Activated CD8-positive, alpha-beta T cell treated with anti-CD3 and anti-CD28 coated beads, Interleukin-2, amount 10 ng/mL, durations not matched to agents 7 days and 5 days (primary cell): ENCODE data around the gene BRSK2. TPM values are rescaled to one million over a fixed set of nuclear protein-coding genes. Genes with fewer than 3 reads are reported as not detected.
"Not testable (repeated sequence)": the region's sequence is repeated elsewhere in the genome, so short reads cannot be mapped to it uniquely, and the experiment has no call there.

Experiments used
- ATAC-seq: fragments of 150-1000 bp; cut with Tn5 transposase; one replicate; pipeline ENCODE4 v1.10.0; 2021; ENCODE audit warnings: moderate library complexity
- CTCF ChIA-PET: fragments of 350-600 bp; sonication (Branson Sonifier 250); formaldehyde crosslinking; loops from one replicate; lab custom pipeline; 2021; ENCODE audit warnings: antibody characterized with exemption; lab: Charles Lee
- POLR2A ChIA-PET: fragments of 350-600 bp; sonication (Branson Sonifier 250); formaldehyde crosslinking; loops from one replicate; lab custom pipeline; 2021; ENCODE audit warnings: antibody characterized with exemption; lab: Charles Lee
- DNase-seq: peaks from one replicate; pipeline ENCODE4 v3.0.0-alpha.2; 2020
- H3K27ac Mint-ChIP-seq: one replicate; pipeline ENCODE4 v1.8.0; 2021; ENCODE audit warnings: mild to moderate bottlenecking, mixed read lengths
- H3K27me3 Mint-ChIP-seq: one replicate; pipeline ENCODE4 v1.8.0; 2021; ENCODE audit warnings: low read depth, mixed read lengths
- H3K36me3 Mint-ChIP-seq: one replicate; pipeline ENCODE4 v1.8.0; 2021; ENCODE audit warnings: low read depth, mixed read lengths
- H3K4me1 Mint-ChIP-seq: one replicate; pipeline ENCODE4 v1.8.0; 2021; ENCODE audit warnings: low read depth, mixed read lengths
- H3K4me3 Mint-ChIP-seq: one replicate; pipeline ENCODE4 v1.8.0; 2021; ENCODE audit warnings: mild to moderate bottlenecking, mixed read lengths
- H3K9me3 Mint-ChIP-seq: one replicate; pipeline ENCODE4 v1.8.0; 2022; ENCODE audit warnings: mixed read lengths; ENCODE audit not compliant: insufficient read depth
- total RNA-seq, 2 experiments: library from RNA; stranded (reverse); gene quantifications; one replicate each; pipeline ENCODE4 v1.2.3, GENCODE V29; 2021

Gene BRSK2
- total RNA-seq, 2 experiments from 2014 or later: 0.39 TPM; not detected in 1

- Mint-ChIP-seq H3K4me3 (no peak overlapping the region), H3K9me3 (no peaks in the 10 kb centered on the region), H3K27ac (no peak overlapping the region), H3K27me3 (no peaks in the 10 kb centered on the region), H3K36me3 (no peaks in the 10 kb centered on the region), H3K4me1 (no peaks in the 10 kb centered on the region)
- ATAC-seq: no peak
- ChIA-PET CTCF (no interaction called here), POLR2A (no interaction called here)
- no peak for DNase-seq
These were observed 12.8 kb downstream of the BRSK2 start for GRCh38 chr11:1402355-1403077.

- DNase-seq (no peak), ATAC-seq (no peak)
- H3K9me3 Mint-ChIP-seq: no peaks in the 10 kb centered on the region
- H3K27ac Mint-ChIP-seq: no peak overlapping the region
- no peaks in the 10 kb centered on the region for H3K4me1 Mint-ChIP-seq
- POLR2A ChIA-PET: no interaction called here
- CTCF ChIA-PET: no interaction called here
- H3K27me3 Mint-ChIP-seq: no peaks in the 10 kb centered on the region
- H3K4me3 Mint-ChIP-seq: no peak overlapping the region
- no peaks in the 10 kb centered on the region for H3K36me3 Mint-ChIP-seq
These were observed 13.4 kb downstream of the BRSK2 start for GRCh38 chr11:1403078-1403620.

- DNase-seq (no peak), ATAC-seq (no peak)
These were observed 14.2 kb downstream of the BRSK2 start for GRCh38 chr11:1403721-1404460.

GRCh38 chr11:1404461-1405185 is 14.9 kb downstream of the BRSK2 start:
- no peaks in the 10 kb centered on the region for H3K4me1 Mint-ChIP-seq
- no peak for ATAC-seq

More at GRCh38 chr11:1403721-1404460, 14.2 kb downstream of the BRSK2 start:
- no peak overlapping the region for H3K4me3 Mint-ChIP-seq
- H3K27ac Mint-ChIP-seq: no peak overlapping the region
- no peaks in the 10 kb centered on the region for H3K36me3 Mint-ChIP-seq
- no peaks in the 10 kb centered on the region for H3K27me3 Mint-ChIP-seq
- CTCF ChIA-PET: no interaction called here
- H3K4me1 Mint-ChIP-seq: no peaks in the 10 kb centered on the region
- POLR2A ChIA-PET: no interaction called here
- no peaks in the 10 kb centered on the region for H3K9me3 Mint-ChIP-seq

GRCh38 chr11:1405186-1406020 is 15.7 kb downstream of the BRSK2 start:
- CTCF ChIA-PET: no interaction called here
- POLR2A ChIA-PET: no interaction called here
- H3K4me1 Mint-ChIP-seq: no peaks in the 10 kb centered on the region
- ATAC-seq (no peak), DNase-seq (no peak)
- no peaks in the 10 kb centered on the region for H3K36me3 Mint-ChIP-seq
- no peak overlapping the region for H3K27ac Mint-ChIP-seq
- H3K27me3 Mint-ChIP-seq: no peaks in the 10 kb centered on the region
- H3K9me3 Mint-ChIP-seq: no peaks in the 10 kb centered on the region
- H3K4me3 Mint-ChIP-seq: no peak overlapping the region

More at GRCh38 chr11:1404461-1405185, 14.9 kb downstream of the BRSK2 start:
- ChIA-PET CTCF (no interaction called here), POLR2A (no interaction called here)
- Mint-ChIP-seq H3K27ac (no peak overlapping the region), H3K9me3 (no peaks in the 10 kb centered on the region), H3K4me3 (no peak overlapping the region), H3K27me3 (no peaks in the 10 kb centered on the region), H3K36me3 (no peaks in the 10 kb centered on the region)
- no peak for DNase-seq

GRCh38 chr11:1406571-1407485 is 17.1 kb downstream of the BRSK2 start:
- H3K36me3 Mint-ChIP-seq: no peaks in the 10 kb centered on the region
- DNase-seq: no peak
- H3K27me3 Mint-ChIP-seq: no peaks in the 10 kb centered on the region
- H3K27ac Mint-ChIP-seq: no peak overlapping the region
- CTCF ChIA-PET: no interaction called here
- H3K9me3 Mint-ChIP-seq: no peaks in the 10 kb centered on the region
- H3K4me3 Mint-ChIP-seq: no peak overlapping the region
- H3K4me1 Mint-ChIP-seq: no peaks in the 10 kb centered on the region
- no peak for ATAC-seq
- POLR2A ChIA-PET: no interaction called here

GRCh38 chr11:1407668-1408067 is 17.9 kb downstream of the BRSK2 start:
- ChIA-PET POLR2A (no interaction called here), CTCF (no interaction called here)
- DNase-seq (no peak), ATAC-seq (no peak)
- Mint-ChIP-seq H3K4me3 (no peak overlapping the region), H3K27me3 (no peaks in the 10 kb centered on the region), H3K36me3 (no peaks in the 10 kb centered on the region), H3K27ac (no peak overlapping the region), H3K4me1 (no peaks in the 10 kb centered on the region), H3K9me3 (no peaks in the 10 kb centered on the region)

GRCh38 chr11:1408346-1408745 is 18.6 kb downstream of the BRSK2 start:
- no peak for DNase-seq
- Mint-ChIP-seq H3K4me3 (no peak overlapping the region), H3K27ac (no peak overlapping the region), H3K9me3 (no peaks in the 10 kb centered on the region), H3K36me3 (no peaks in the 10 kb centered on the region), H3K27me3 (no peaks in the 10 kb centered on the region), H3K4me1 (no peaks in the 10 kb centered on the region)
- no peak for ATAC-seq
- ChIA-PET CTCF (no interaction called here), POLR2A (no interaction called here)

GRCh38 chr11:1409108-1409851 is 19.5 kb downstream of the BRSK2 start:
- CTCF ChIA-PET: no interaction called here
- no peak overlapping the region for H3K4me3 Mint-ChIP-seq
- POLR2A ChIA-PET: no interaction called here
- no peaks in the 10 kb centered on the region for H3K4me1 Mint-ChIP-seq
- no peaks in the 10 kb centered on the region for H3K9me3 Mint-ChIP-seq
- H3K36me3 Mint-ChIP-seq: no peaks in the 10 kb centered on the region
- H3K27me3 Mint-ChIP-seq: no peaks in the 10 kb centered on the region
- DNase-seq: no peak
- ATAC-seq: no peak
- no peak overlapping the region for H3K27ac Mint-ChIP-seq

- H3K4me1 Mint-ChIP-seq, H3K36me3 Mint-ChIP-seq, H3K27ac Mint-ChIP-seq, H3K4me3 Mint-ChIP-seq, POLR2A ChIA-PET, DNase-seq, H3K9me3 Mint-ChIP-seq, CTCF ChIA-PET, ATAC-seq, H3K27me3 Mint-ChIP-seq: not testable (repeated sequence)
These were observed 20.1 kb downstream of the BRSK2 start for GRCh38 chr11:1409852-1410125.
